B cell (primary cell): ENCODE data around the gene ADAMTS17. TPM values are rescaled to one million over a fixed set of nuclear protein-coding genes. Genes with fewer than 3 reads are reported as not detected.

Experiments
- ATAC-seq: fragments of 200-7000 bp; cut with Tn5 transposase; one replicate; pipeline ENCODE4 v1.10.0; 2021; ENCODE audit warnings: low read depth, mild to moderate bottlenecking, moderate number of reproducible peaks, moderate library complexity
- CTCF ChIA-PET: fragments of 350-600 bp; sonication (Branson Sonifier 250); formaldehyde crosslinking; loops from one replicate; lab custom pipeline; 2021; ENCODE audit warnings: antibody characterized with exemption, inconsistent platforms; lab: Charles Lee
- POLR2A ChIA-PET: fragments of 350-600 bp; sonication (Branson Sonifier 250); formaldehyde crosslinking; loops from one replicate; lab custom pipeline; 2021; ENCODE audit warnings: antibody characterized with exemption; lab: Charles Lee
- DNase-seq: peaks from one replicate; pipeline ENCODE4 v3.0.0; 2013
- H2AFZ ChIP-seq: 2 replicates; pipeline ENCODE4 v1.6.1; 2012; ENCODE audit warnings: mild to moderate bottlenecking, low read depth, low read length; ENCODE audit not compliant: insufficient read depth, poor library complexity, severe bottlenecking
- H3K27ac ChIP-seq, 2 donors: 1 replicate in 1 of 2; 2 replicates in 1 of 2; pipeline ENCODE4 v1.5.1; 2012 to 2013; ENCODE audit warnings: low read length in 2 of 2, mild to moderate bottlenecking in 2 of 2, moderate library complexity in 1 of 2
- H3K27me3 ChIP-seq, 4 experiments: fragments of 200-600 bp in 1 of 4; sonication (generic) in 1 of 4; replicated peaks in 1 of 4; 1 replicate in 2 of 4; 2 replicates in 2 of 4; pipeline versions ENCODE4 v1.6.1 to v1.7.0; 2013 to 2016; ENCODE audit warnings: low read length in 3 of 4, mild to moderate bottlenecking in 2 of 4, mixed read lengths in 1 of 4, moderate library complexity in 1 of 4; ENCODE audit not compliant: insufficient read depth in 4 of 4, control insufficient read depth in 3 of 4; ENCODE audit errors: control extremely low read depth in 1 of 4
- H3K36me3 ChIP-seq, 2 experiments: replicated peaks in 1 of 2; 1 replicate in 1 of 2; 2 replicates in 1 of 2; pipeline versions ENCODE4 v1.6.1 to v1.7.1; 2013; ENCODE audit warnings: low read length in 1 of 2; ENCODE audit not compliant: insufficient read depth in 2 of 2, control insufficient read depth in 1 of 2; ENCODE audit errors: control extremely low read depth in 1 of 2, extremely low read depth in 1 of 2
- H3K4me1 ChIP-seq, 2 donors: fragments of 200-600 bp in 1 of 2; sonication (generic) in 1 of 2; 1 replicate in 1 of 2; 2 replicates in 1 of 2; pipeline versions ENCODE4 v1.5.1 to v1.6.1; 2013 to 2017; ENCODE audit warnings: low read length in 2 of 2; ENCODE audit not compliant: control insufficient read depth in 2 of 2, insufficient read depth in 2 of 2
- H3K4me2 ChIP-seq: replicated peaks from 2 replicates; pipeline ENCODE3; 2012; ENCODE audit warnings: mild to moderate bottlenecking, low read depth, low read length; ENCODE audit not compliant: poor library complexity, severe bottlenecking
- H3K4me3 ChIP-seq, 5 experiments: fragments of 200-600 bp in 1 of 5; sonication (generic) in 1 of 5; 1 replicate in 3 of 5; 2 replicates in 2 of 5; pipeline versions ENCODE4 v1.5.1 to v1.7.0; 2011 to 2016; ENCODE audit warnings: low read length in 4 of 5, mild to moderate bottlenecking in 4 of 5, low read depth in 2 of 5, control low read depth in 1 of 5, moderate library complexity in 1 of 5; ENCODE audit not compliant: insufficient read depth in 1 of 5; ENCODE audit errors: control extremely low read depth in 1 of 5, extremely low read depth in 1 of 5
- H3K79me2 ChIP-seq: fragments of 200-600 bp; sonication (generic); one replicate; pipeline ENCODE4 v1.6.0; 2016; ENCODE audit warnings: low read length; ENCODE audit not compliant: control insufficient read depth, insufficient read depth
- H3K9ac ChIP-seq: fragments of 200-600 bp; sonication (generic); 2 replicates; pipeline ENCODE4 v1.6.1; 2017; ENCODE audit warnings: mild to moderate bottlenecking, low read length, moderate library complexity
- H3K9me3 ChIP-seq, 3 donors: one replicate each; pipeline versions ENCODE4 v1.6.1 to v1.7.1; 2013; ENCODE audit warnings: low read length in 2 of 3; ENCODE audit not compliant: control insufficient read depth in 2 of 3, insufficient read depth in 1 of 3; ENCODE audit errors: control extremely low read depth in 1 of 3
- H4K20me1 ChIP-seq: 2 replicates; pipeline ENCODE4 v1.6.0; 2012; ENCODE audit warnings: mild to moderate bottlenecking, low read length; ENCODE audit not compliant: insufficient read depth, control insufficient read depth, poor library complexity, severe bottlenecking
- H3K27ac Mint-ChIP-seq: one replicate; pipeline ENCODE4 v1.8.0; 2021; ENCODE audit warnings: mixed read lengths
- H3K27me3 Mint-ChIP-seq: one replicate; pipeline ENCODE4 v1.8.0; 2021; ENCODE audit warnings: mixed read lengths
- H3K4me1 Mint-ChIP-seq: one replicate; pipeline ENCODE4 v1.8.0; 2021; ENCODE audit warnings: mixed read lengths
- H3K4me3 Mint-ChIP-seq: one replicate; pipeline ENCODE4 v1.8.0; 2021; ENCODE audit warnings: mixed read lengths
- H3K9me3 Mint-ChIP-seq: one replicate; pipeline ENCODE4 v1.8.0; 2022; ENCODE audit warnings: mixed read lengths; ENCODE audit not compliant: insufficient read depth
- EZH2 ChIP-seq: IDR thresholded peaks from 2 replicates; pipeline ENCODE4 v1.6.1; 2012; ENCODE audit warnings: borderline replicate concordance, low read depth, mild to moderate bottlenecking, moderate library complexity, low read length; ENCODE audit not compliant: insufficient read depth, poor library complexity, severe bottlenecking
- WGBS: methylation state at CpG from one replicate; pipeline ENCODE4 v1.1.5; 2013; ENCODE audit warnings: missing lambda C conversion rate; ENCODE audit not compliant: insufficient coverage; 5-methylcytosine and 5-hydroxymethylcytosine counted together
- intact Hi-C: fragments of 100-400 bp; cut with micrococcal nuclease; formaldehyde crosslinking; loops from one replicate; pipeline ENCODE4 v1.10.0; 2022
- polyA plus RNA-seq: library from polyadenylated mRNA; depleted of rRNA; stranded (reverse); fragments of >200 nt; gene quantifications from 2 replicates; pipeline ENCODE4 v1.2.3, GENCODE V29; 2012
- total RNA-seq, 2 donors: library from RNA; stranded (reverse); fragments of 120-200 nt in 1 of 2; gene quantifications; 1 replicate in 1 of 2; 2 replicates in 1 of 2; pipeline versions ENCODE4 v1.2.3 to v1.2.4, GENCODE V29; 2013 to 2022
- TF ChIP-seq, protein P1 (sequence below): fragments of 200-600 bp; IDR thresholded peaks from one replicate; pipeline ENCODE4 v1.8.0; 2022; ENCODE audit warnings: antibody characterized with exemption, mild to moderate bottlenecking

ADAMTS17 gene
- total and polyA plus RNA-seq, 2 donors (not counting 1 experiment from before 2014, with no cell fraction given), result 0.10 TPM; not detected in 1

DNA sequence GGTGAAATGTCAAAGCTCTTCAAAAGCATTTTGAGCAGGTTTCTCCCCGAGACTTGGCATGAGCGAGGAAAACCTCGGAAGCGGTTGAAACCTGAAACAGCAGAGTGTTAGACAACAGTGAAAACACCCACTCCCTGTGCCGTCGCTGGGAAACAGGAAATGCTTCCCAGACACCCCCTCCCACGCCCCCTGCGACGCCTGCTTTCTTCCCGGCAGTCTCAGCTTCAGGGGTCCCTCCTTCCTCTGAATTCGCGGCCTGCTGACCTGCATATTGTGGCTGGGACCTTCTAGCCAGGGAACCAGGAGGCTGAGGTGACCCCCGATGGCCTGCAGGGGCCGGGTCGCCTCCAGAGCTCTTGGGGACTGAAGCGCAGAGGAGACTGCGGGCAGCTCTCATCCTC lies 357.9 kb downstream of the ADAMTS17 start:
- POLR2A ChIA-PET, result no interaction called here
- DNase-seq, result no peak

DNA sequence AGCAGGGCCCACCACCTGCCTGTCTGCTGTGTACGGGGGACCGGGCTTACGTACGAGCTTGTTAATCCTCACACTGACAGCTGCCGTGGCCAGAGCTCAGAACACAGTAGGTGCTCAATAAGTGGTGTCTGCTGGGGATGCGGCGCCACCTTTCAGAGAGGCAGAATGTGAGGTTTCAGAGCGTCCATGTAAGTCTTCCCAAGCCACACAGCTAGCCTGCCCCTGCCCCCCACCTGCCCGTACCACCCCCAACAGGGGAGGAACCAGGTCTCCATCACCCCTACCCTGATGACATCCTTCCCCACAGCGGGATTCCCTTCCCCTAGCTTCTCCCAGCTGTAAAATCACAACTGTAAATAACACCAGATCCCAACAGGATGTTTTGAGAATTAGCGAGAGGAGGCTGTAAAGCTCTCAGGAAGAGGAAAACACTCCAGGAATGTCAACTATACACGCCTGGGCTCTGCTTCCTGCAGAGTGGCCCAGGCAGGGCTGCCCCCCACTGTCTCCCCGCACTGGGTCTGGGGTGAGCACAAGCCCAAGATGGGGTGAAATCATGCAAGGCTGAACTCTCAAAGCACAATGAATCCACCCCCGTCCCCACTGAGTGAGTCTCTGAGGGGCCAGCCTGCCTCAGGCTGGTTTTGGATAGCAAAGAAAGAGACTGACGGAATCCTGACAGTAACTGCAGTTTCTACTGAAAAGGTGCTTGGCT lies 358.4 kb downstream of the ADAMTS17 start:
- Histone ChIP-seq H3K9me3 (peaks cover 0 to 14% (median 0%) of the 10 kb centered on the region in 3 donors), H3K27me3 (peaks cover 0 to 25% (median 4%) of the 10 kb centered on the region in 4 experiments), H4K20me1 (no peaks in the 10 kb centered on the region), H3K4me3 (no peak overlapping the region), H3K36me3 (no peaks in the 10 kb centered on the region), H3K9ac (no peak overlapping the region), H3K79me2 (no peaks in the 10 kb centered on the region), H2AFZ (no peak overlapping the region), H3K27ac (no peak overlapping the region), H3K4me2 (no peak overlapping the region), H3K4me1 (no peaks in the 10 kb centered on the region)
- no peak for TF ChIP-seq EZH2
- TF ChIP-seq, protein P1, sequence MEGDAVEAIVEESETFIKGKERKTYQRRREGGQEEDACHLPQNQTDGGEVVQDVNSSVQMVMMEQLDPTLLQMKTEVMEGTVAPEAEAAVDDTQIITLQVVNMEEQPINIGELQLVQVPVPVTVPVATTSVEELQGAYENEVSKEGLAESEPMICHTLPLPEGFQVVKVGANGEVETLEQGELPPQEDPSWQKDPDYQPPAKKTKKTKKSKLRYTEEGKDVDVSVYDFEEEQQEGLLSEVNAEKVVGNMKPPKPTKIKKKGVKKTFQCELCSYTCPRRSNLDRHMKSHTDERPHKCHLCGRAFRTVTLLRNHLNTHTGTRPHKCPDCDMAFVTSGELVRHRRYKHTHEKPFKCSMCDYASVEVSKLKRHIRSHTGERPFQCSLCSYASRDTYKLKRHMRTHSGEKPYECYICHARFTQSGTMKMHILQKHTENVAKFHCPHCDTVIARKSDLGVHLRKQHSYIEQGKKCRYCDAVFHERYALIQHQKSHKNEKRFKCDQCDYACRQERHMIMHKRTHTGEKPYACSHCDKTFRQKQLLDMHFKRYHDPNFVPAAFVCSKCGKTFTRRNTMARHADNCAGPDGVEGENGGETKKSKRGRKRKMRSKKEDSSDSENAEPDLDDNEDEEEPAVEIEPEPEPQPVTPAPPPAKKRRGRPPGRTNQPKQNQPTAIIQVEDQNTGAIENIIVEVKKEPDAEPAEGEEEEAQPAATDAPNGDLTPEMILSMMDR, result no peak
- ChIA-PET CTCF (no interaction called here), POLR2A (no interaction called here)
- intact Hi-C loops, result no loop called here
- WGBS, result 13% methylated on average over 14 of the region's 15 CpGs
- DNase-seq (no peak), ATAC-seq (no peak)
- peaks cover 49% of the 10 kb centered on the region for H3K27me3 Mint-ChIP-seq
- H3K27ac Mint-ChIP-seq, result no peak overlapping the region
- no peaks in the 10 kb centered on the region for H3K9me3 Mint-ChIP-seq
- H3K4me1 Mint-ChIP-seq, result no peaks in the 10 kb centered on the region
- H3K4me3 Mint-ChIP-seq, result no peak overlapping the region

More for the DNA sequence above, 357.9 kb downstream of the ADAMTS17 start:
- Histone ChIP-seq H3K4me3 (no peak overlapping the region), H3K27me3 (peaks cover 0 to 25% (median 4%) of the 10 kb centered on the region in 4 experiments), H3K36me3 (no peaks in the 10 kb centered on the region), H3K9ac (no peak overlapping the region), H3K27ac (no peak overlapping the region), H3K4me1 (no peaks in the 10 kb centered on the region), H4K20me1 (no peaks in the 10 kb centered on the region), H2AFZ (no peak overlapping the region), H3K9me3 (peaks cover 0 to 16% (median 0%) of the 10 kb centered on the region in 3 donors), H3K79me2 (no peaks in the 10 kb centered on the region), H3K4me2 (no peak overlapping the region)
- no peaks in the 10 kb centered on the region for H3K9me3 Mint-ChIP-seq
- H3K4me3 Mint-ChIP-seq, result no peak overlapping the region
- H3K4me1 Mint-ChIP-seq, result no peaks in the 10 kb centered on the region
- intact Hi-C loops, result no loop called here
- peaks cover 49% of the 10 kb centered on the region for H3K27me3 Mint-ChIP-seq
- CTCF ChIA-PET, result interaction anchor here (0.6 kb wide), 1 partner anchor 547 kb away, joined by 3 read pairs; no protein-coding TSS in a partner anchor
- 15% methylated on average over 16 of the region's 17 CpGs for WGBS
- ATAC-seq, result no peak
- TF ChIP-seq, protein P1, result no peak
- no peak for TF ChIP-seq EZH2
- no peak overlapping the region for H3K27ac Mint-ChIP-seq
